SKM-1 treated with dmso at 0.1 percent for 144 hours (cell line): ENCODE measurements around the gene KCNN2.
A peak's percentile ranks its signal among the peaks of the same experiment; 100 is the strongest.

Source experiments
- DNase-seq: peaks from one replicate; lab custom pipeline; 2025; ENCODE audit not compliant: unreplicated experiment; lab: John Stamatoyannopoulos, UW

Gene KCNN2

DNA sequence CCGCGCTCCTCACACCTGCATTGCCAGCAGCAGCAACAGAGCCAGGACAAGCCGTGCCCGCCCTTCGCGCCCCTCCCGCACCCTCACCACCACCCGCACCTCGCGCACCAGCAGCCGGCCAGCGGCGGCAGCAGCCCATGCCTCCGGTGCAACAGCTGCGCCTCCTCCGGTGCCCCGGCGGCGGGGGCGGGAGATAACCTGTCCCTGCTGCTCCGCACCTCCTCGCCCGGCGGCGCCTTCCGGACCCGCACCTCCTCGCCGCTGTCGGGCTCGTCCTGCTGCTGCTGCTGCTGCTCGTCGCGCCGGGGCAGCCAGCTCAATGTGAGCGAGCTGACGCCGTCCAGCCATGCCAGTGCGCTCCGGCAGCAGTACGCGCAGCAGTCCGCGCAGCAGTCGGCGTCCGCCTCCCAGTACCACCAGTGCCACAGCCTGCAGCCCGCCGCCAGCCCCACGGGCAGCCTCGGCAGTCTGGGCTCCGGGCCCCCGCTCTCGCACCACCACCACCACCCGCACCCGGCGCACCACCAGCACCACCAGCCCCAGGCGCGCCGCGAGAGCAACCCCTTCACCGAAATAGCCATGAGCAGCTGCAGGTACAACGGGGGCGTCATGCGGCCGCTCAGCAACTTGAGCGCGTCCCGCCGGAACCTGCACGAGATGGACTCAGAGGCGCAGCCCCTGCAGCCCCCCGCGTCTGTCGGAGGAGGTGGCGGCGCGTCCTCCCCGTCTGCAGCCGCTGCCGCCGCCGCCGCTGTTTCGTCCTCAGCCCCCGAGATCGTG lies 517 bp downstream of the KCNN2 start:
- DNase-seq, result peak; percentile 41

DNA sequence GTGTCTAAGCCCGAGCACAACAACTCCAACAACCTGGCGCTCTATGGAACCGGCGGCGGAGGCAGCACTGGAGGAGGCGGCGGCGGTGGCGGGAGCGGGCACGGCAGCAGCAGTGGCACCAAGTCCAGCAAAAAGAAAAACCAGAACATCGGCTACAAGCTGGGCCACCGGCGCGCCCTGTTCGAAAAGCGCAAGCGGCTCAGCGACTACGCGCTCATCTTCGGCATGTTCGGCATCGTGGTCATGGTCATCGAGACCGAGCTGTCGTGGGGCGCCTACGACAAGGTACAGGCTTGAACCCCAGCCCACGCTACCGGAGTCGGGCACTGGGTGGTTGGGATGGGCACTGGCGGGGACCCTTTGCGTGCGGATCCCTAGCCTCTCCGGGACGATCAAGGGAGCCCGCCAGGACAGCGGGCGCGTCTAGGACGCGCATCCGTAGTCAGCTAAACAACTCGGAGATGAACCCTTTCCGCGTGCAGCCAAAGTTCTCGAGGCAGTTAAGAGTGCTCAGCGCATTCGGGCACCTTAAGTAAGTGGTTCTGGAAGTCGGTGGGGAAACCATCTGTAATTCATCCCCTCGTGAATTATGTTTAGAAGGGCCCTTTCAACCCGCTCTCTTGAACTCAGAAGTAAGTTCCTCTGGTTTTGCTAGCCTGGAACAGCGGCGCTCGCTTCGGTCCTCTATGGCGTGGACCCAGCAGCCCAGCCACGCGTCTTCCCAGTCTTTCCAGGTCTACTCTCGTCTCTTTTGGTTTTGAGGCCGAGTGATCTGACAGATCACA lies 1.3 kb downstream of the KCNN2 start:
- DNase-seq, result no peak

DNA sequence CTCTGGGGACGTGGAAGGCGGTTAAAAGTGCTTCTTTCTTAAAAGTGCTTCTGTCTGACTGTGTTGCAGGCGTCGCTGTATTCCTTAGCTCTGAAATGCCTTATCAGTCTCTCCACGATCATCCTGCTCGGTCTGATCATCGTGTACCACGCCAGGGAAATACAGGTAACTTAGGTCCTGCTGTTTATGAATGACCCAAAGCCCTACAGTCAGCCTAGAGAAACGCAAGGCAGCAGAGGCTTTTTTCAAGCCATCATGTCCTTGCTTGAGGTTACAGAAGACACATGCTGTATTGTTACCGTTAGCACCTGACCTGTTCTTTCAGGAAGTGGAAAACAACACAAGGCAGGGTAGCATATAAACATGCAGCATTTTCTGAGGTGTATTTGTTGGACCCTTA lies 2.0 kb downstream of the KCNN2 start:
- DNase-seq, result no peak

DNA sequence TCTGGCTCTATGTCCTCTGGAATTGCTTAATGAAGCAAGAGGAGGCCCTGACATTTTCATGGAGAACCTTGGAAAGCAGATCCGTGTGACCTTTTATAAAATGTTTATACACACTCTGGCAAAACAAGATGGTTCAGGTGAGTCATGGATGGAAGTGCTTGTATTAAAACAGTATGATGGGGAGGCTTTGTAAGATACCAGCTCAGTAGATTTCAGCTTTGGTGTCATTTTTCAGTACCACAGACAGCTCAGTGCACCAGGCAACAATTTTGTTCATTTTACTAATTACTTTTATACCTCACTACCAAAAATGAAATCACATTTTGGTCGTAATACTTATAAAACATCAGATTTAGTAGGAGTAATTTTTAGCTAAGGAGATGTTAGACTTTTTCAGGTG lies 5.2 kb downstream of the KCNN2 start:
- no peak for DNase-seq

DNA sequence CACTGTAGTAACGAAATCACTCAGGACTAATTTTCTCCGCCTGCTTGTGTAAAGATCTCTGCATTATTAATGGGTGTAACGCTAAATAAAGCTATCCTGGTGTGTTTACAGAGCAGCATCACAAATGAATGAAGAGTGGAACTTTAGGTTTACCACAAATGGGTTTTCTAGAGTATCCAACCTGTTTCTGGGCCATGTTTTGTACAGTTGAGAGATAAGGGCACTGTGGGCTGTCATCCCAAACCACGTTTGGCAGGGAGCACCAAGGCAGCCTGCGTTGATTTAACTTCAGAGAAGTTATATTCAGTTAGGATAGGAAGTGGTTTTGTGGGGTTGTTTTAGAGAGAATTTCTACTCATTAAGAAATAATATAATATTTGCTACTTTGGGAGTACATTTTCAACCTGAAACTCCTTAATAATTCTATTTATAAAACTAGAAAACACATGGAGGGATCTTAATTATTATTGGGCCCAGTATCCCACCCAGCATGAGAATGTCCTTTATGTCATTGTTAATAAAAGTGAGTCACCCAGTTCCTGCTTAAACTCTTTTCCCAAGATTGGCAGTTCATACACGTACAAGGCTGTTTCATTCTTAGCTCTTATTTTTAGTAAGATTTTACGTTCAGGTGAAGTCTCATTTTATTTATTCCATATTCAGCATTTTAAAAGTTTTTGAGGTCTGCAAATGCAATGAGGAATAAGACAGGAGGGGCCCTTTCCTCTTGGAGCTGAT lies 8.0 kb downstream of the KCNN2 start:
- DNase-seq, result no peak

DNA sequence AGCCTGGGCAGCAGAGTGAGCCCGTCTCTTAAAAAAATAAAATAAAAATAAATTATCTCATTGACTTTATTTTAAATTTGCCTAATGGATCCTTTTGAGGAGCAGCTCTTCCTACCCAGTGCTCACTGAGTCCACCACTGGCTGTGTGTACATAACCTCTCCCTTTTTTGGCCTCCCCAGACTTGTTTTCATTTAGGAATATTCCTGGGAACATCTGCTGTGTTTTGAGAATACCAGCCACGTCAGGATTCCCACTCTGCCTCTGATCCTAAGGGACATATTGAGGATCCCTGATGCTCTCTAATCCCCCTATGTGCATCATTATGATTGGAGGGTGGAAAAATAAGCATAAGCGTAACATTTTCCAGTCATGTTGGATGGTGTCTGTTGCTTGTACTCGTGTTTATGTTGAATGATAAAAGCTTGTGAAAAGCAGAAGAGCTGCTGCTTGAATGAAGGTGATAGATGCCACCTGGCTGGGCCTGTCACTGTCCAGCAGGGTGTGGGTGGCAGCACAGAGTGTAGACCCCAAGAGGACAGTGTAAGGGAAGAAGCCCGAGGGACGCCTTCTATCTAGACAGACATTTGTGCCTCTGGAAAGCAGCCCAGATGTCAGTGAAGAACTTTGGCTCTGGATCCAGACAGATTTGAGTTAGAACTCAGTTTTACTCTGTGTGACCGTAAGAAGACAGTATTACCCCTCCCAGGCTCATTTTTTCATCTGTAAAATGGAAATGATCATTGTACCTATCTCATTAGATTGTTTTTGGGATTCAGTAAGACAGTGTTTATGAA lies 15.4 kb downstream of the KCNN2 start:
- DNase-seq, result no peak

DNA sequence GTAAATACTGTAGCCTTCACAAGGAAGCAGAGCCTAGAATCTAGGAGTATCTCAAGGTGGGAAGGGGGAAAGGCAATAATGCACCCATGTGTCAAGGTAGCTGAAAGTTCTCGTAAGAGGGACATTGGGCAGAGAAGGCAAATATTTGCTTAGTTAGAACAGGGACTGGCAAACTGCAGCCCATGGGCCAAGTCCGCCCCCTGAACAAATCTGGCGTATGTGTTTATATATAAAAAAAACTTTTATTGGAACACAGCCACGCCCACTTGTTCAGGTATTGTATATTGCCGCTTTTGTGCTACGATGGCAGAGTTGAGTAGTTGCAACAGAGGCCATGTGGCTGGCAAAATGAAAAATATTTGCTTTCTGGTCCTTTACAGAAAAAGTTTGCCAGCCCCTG lies 16.1 kb downstream of the KCNN2 start:
- DNase-seq, result no peak

DNA sequence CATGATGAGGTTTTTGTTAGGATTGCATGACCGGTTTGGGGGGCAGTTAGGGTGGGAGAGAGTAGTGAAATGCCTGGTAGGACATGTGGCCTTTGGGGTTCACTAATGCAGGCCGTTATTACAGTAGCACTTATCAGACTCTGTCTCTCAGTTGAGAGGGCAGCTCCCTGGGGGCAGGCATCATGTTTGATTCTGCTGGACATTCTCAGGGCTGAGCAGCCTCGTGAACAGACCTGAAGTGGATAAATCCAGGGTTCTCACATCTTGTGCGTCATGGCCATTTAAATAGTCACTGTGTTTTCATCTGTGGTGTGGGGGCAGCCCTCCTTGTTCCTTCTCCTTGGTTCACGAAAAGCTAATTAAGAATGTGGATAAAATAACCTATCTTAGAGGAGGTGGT lies 18.9 kb downstream of the KCNN2 start:
- DNase-seq, result no peak

DNA sequence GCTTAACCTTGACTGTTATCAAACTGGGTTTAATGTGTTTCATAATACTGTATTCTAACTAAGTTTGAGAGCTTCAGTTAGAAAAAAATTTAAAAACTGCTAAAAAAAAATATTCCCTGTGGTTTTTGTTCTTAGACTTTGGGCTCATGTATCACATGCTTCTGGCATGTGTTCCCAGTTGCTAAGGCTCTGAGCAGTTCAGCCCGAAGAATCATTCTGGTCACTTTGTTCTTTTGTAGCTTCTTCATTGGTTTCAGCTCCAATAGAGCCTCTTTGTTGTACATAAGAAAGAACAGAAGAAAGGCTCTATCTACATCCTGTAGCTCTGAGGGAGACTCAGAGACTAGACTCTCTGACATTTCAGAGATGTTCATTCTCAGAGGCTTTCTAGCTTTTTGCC lies 25.6 kb downstream of the KCNN2 start:
- no peak for DNase-seq

DNA sequence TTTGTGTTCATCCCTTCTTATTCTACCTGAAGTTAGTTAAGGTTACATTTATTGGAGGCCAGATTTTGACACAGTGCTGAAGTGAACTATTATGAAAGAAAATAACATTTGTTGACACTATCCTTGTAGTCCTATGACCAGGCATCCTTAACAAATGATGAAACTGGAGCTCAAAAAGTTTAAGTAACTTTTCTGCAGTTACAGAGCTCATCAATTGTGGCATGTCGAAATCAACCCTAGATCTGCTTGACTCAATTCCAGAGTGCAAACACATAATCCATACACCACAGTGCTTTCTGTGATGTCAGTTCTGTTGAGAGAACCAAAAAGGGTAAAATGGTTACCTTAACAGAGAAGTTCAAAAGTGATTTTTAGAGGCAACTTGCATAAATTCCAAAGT lies 28.6 kb downstream of the KCNN2 start:
- no peak for DNase-seq

DNA sequence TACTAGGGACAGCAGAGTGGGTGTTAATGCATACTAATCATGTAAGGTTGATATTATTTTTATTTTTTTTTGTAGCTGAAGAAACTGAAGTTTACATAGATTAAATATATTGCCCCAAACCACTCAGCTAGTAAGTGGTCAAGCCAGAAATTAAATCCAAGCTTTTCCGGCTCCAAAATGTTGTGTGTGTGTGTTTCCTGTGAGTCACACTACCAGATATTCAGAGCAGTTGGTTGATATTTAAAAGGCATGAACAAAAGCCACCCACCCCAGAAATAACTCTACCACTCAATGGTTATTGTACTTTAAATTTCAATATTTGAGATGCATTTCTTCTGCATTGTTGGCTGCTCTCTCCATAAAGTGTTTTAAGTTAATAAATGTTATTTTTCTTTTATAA lies 29.5 kb downstream of the KCNN2 start:
- DNase-seq, result no peak

DNA sequence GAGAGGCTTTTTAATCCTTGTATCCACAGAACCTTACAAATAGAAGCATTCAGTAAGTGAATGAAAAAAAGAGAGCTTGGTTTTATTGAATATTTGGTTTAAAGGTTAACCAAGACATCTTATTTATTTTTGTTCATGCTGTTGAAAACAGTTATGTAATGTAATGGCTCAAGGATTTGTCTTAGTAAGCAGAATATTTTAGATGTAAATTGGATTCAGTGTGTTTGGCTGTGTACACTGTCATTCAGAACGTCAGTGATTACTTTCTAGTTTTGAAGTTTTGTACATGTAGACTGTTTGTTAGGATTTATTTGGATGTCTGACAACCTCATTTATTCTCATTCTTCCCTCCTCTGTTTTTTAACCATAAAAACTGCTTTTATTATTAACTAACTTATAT lies 31.3 kb downstream of the KCNN2 start:
- no peak for DNase-seq

DNA sequence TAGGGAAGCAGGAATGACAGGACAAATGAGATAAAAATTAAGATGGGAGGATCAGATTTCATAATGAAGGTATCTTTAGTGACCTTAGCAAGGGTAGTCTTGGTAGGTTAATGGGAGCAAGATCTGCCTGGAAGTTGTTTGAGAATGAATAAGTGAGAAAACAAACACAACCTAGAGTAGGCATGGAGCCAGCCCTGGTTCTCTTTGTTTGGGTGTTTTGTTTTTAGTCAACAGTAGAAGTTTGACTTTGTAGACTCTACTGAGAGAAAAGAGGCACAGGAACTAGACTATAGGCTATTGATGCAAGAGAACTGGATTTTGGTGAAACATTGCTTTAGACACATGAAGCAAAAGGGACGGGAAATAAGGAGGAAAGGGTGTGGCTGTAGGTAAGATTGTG lies 40.3 kb downstream of the KCNN2 start:
- DNase-seq, result no peak

DNA sequence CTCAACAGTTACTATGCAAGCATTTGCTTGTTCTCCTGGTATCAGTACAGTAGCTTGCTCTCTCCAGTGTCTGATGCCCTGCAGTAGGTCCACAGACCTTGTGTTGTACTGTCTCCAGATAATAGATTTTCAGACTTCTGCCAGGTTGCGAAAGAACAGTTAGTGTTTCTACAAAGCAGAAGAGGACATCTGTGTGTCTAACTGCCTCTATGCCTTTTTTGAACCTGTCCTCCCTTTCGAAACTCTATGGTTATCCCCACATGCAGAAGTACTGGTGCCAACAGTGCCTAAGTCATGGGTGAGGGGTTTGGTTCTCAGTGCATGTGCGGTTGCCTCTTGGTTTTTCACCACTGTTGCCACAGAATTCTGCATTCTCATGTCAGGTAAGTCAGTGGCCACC lies 45.9 kb downstream of the KCNN2 start:
- DNase-seq, result peak; percentile 91

DNA sequence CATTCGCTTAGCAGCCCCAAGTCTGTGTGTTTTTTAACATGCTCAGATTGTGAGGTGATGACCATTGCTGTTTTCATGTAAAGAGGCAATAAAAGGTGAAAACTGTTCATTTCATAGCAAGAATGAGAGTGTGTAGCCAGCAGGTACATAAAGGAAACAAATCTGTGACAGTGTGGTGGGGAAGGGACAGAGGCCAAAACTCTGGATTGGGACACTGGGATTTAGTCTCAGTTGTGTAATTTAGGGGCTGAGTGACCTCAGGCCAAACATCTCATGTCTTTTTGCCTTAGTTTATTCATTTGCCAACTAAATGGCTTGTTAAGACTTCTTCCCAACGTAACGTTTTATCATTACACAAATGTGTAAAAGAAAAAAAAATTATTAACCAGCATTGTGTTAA lies 47.0 kb downstream of the KCNN2 start:
- no peak for DNase-seq

DNA sequence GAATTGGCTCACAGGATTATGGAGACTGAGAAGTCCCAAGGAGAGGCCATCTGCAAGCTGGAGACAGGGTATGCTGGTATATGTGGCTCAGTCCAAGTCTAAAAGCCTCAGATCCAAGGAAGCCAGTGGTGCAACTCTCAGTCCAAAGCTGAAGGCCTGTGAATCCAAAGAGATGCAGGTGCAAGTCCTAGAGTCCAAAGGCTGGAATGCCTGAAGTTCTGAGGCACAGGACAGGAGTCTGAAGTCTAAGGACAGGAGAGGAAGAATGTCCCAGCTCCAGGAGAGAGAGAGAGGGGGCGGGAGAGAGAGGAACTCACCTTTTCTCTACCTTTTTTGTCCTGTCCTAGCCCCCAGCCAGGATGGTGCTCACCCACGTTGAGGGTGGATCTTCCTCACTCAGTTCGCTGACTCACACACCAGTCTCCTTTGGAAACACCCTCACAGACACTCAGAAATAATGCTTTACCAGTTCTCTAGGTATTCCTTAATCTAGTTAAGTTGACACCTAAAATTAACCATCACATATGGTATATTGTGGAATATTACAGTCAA lies 49.6 kb downstream of the KCNN2 start:
- DNase-seq, result no peak

DNA sequence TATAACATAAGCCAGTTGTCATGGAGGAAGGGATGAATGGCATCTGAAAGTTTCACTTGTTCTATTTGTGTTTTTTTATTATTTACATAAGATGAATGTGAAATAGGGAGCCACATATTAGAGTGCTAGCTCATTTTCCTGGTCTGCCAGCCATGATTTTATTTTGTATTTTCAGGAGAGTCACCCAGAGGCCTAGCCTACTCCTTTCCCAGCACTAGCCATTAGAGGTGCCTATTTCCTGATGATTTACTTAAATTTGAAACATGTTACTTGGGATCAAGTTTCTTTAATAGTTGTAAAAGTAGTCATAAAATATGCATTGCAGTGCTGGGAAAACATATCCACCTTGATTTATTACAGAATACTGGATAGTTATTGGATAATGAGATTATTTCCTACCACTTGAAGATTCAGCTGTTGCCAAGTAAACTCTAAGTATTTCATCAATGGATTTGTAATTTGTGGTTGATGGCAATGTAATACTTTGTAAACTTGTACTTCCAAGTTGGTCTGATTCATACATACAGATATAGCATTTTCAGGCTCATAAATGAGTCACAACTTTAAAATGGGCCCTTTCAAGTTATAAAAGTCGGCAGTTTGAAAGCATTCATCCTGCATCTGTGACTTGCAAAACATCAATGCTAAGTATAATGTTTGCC lies 50.8 kb downstream of the KCNN2 start:
- DNase-seq, result no peak

DNA sequence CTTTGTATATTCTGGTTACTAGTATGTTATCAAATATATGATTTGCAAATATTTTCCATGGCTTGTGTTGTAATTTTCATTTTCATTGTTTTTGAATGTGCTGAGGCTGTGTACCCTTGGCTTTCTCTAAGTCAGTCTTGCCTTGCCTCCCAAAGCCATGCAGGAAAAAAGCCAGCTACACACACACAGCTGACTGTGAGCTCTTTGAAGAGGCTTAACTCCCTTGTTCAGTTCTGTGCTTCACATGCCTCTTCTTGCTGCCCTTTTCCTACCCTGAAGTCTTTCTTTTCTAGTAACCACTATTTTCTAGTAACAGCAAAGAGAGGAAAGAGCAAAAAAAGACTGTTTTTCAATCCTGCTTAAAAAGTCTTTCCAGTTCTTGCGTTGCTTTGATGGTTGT lies 53.9 kb downstream of the KCNN2 start:
- no peak for DNase-seq

DNA sequence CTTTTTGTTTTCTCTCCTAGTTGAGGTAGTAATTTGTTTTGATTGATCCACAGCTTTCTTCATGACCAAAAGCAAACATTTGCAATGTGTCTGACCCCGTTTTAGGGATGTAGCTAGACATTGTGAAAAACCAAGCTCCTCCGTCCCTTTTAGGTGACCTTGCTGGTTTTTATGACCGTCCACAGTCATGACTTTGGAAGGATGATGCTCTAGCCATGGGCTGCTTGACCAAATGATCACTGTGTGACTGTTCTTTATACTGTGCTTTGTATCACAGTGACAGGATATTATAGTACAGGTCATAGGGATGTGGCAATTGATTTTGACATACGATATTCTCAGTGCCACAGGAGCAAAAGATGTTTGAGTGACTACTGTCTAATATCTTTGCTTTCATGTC lies 54.4 kb downstream of the KCNN2 start:
- DNase-seq, result no peak

DNA sequence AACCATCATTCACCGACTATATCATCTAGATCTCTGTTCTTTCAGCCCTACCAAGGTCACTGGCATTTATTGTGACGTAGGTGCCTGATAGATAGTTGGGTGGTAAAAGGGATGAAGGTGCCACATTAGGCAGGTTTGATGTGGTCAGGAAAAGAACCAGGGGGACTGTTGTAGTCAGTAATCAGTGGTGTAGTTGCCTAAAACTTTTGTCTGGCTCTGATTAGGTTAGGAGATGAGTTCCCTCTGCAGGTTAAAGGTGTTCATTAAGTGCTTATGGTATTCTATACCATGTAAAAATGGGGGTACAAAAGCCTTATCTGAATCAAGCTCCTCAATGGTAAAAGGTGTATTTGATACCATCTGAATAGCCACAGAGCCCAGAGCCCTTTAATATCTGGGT lies 55.6 kb downstream of the KCNN2 start:
- no peak for DNase-seq
